SK-N-SH treated with all-trans-retinoic acid at 6 μM for 48 hours (cell line): Measurements from ENCODE around the gene SIGLEC10.

ENCODE experiments used
- CSDC2 ChIP-seq: fragments of 250-450 bp; sonication (Bioruptor Pico); IDR thresholded peaks from 2 replicates; pipeline ENCODE4 v1.5.0; 2020; ENCODE audit warnings: mild to moderate bottlenecking, moderate library complexity
- OSR1 ChIP-seq: fragments of 250-450 bp; sonication (Bioruptor Pico); IDR thresholded peaks from 2 replicates; pipeline ENCODE4 v1.8.0; 2022; ENCODE audit warnings: moderate library complexity, mild to moderate bottlenecking, inconsistent platforms
- PATZ1 ChIP-seq: fragments of 250-450 bp; sonication (Bioruptor Pico); IDR thresholded peaks from 2 replicates; pipeline ENCODE4 v1.8.0; 2020; ENCODE audit warnings: mild to moderate bottlenecking, moderate library complexity, borderline replicate concordance
- SNAI2 ChIP-seq: fragments of 250-450 bp; sonication (Bioruptor Pico); IDR thresholded peaks from 2 replicates; pipeline ENCODE4 v1.5.0; 2020; ENCODE audit warnings: mild to moderate bottlenecking, moderate library complexity
- TSHZ2 ChIP-seq: fragments of 250-450 bp; sonication (Bioruptor Pico); IDR thresholded peaks from 2 replicates; pipeline ENCODE4 v1.5.0; 2020; ENCODE audit warnings: mild to moderate bottlenecking, moderate library complexity
- ZFP3 ChIP-seq: fragments of 250-450 bp; sonication (Bioruptor Pico); IDR thresholded peaks from 2 replicates; pipeline ENCODE4 v1.5.0; 2020; ENCODE audit warnings: mild to moderate bottlenecking, moderate library complexity
- ZNF565 ChIP-seq: fragments of 450-650 bp; formaldehyde crosslinking; conservative IDR thresholded peaks from 2 replicates; pipeline ENCODE4 v1.5.0; 2020; ENCODE audit warnings: low read depth, mild to moderate bottlenecking, moderate library complexity
- ZNF70 ChIP-seq: fragments of 450-650 bp; formaldehyde crosslinking; IDR thresholded peaks from 2 replicates; pipeline ENCODE4 v1.5.0; 2020; ENCODE audit warnings: mild to moderate bottlenecking, moderate library complexity
- ZNF8 ChIP-seq: fragments of 450-650 bp; formaldehyde crosslinking; IDR thresholded peaks from 2 replicates; pipeline ENCODE4 v1.5.0; 2020; ENCODE audit warnings: mild to moderate bottlenecking, moderate library complexity
- TF ChIP-seq, protein P1 (sequence below): fragments of 250-450 bp; sonication (Bioruptor Pico); IDR thresholded peaks from 2 replicates; pipeline ENCODE4 v1.5.1; 2021; ENCODE audit warnings: mild to moderate bottlenecking, moderate library complexity

DNA sequence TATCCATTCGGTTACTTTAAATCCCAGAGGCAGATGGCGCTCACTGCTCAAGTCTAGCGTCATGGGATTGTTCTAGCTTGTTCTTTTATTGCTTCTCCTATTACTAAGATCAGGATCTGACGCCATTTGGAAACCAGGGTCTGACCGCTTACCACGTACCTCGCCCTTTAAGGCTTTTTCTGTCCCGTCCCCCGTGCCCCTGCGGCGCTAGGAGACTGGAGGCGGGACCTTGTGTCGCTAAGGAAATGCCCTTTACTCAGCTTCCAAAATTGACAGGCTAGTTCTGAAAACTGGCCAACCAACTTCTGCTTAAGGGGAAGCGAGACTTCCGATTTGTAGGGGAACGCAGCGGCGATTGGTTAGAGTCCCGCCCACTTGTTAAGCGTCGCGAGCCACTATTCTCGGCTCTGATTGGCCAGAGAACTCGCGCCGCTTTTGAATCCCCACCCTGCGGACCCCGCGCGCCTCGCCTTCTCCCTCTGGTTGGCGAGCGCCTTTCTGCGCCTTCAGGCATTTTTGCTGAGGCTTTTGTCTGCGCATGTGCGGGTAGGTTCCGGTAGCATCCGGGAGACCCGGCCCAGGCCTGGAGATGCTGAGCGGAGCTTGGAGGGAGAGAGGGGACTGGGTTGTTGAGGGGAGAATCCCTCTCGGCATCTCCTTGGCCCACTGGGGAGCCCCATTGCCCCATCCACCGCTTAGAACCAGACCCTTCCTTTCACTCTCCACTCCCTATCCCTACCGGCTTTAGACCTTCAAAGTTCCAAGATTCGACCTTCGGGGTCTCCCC is 23.2 kb downstream of the SIGLEC10 start:
- TF ChIP-seq ZNF8 (CRISPR knock-in tag), result no peak
- TF ChIP-seq ZFP3 (CRISPR knock-in tag), result no peak
- TF ChIP-seq, protein P1, sequence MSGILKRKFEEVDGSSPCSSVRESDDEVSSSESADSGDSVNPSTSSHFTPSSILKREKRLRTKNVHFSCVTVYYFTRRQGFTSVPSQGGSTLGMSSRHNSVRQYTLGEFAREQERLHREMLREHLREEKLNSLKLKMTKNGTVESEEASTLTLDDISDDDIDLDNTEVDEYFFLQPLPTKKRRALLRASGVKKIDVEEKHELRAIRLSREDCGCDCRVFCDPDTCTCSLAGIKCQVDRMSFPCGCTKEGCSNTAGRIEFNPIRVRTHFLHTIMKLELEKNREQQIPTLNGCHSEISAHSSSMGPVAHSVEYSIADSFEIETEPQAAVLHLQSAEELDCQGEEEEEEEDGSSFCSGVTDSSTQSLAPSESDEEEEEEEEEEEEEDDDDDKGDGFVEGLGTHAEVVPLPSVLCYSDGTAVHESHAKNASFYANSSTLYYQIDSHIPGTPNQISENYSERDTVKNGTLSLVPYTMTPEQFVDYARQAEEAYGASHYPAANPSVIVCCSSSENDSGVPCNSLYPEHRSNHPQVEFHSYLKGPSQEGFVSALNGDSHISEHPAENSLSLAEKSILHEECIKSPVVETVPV (CRISPR knock-in tag), result no peak
- no peak for TF ChIP-seq PATZ1 (CRISPR knock-in tag)
- no peak for TF ChIP-seq SNAI2 (CRISPR knock-in tag)
- no peak for TF ChIP-seq OSR1 (CRISPR knock-in tag)
- TF ChIP-seq CSDC2 (CRISPR knock-in tag), result no peak
- no peak for TF ChIP-seq ZNF565
- no peak for TF ChIP-seq TSHZ2
- no peak for TF ChIP-seq ZNF70 (CRISPR knock-in tag)
